ENCODE results near the gene MYT1. TPM values are rescaled to one million over a fixed set of nuclear protein-coding genes. Genes with fewer than 3 reads are reported as not detected.

Gene MYT1
- polyA plus RNA-seq, 3 donors = not detected

- 88% methylated on average over 4 of the region's 8 CpGs for WGBS (ENCODE audit: insufficient coverage)
- H3K27ac Mint-ChIP-seq = no peak overlapping the region
These were observed 80.8 kb downstream of the MYT1 start for GRCh38 chr20:64244870-64245603.

More at GRCh38 chr20:64244870-64245603, 80.8 kb downstream of the MYT1 start:
- Histone ChIP-seq H3K79me2 (ENCODE audit: insufficient read depth, low read length) (no peaks in the 10 kb centered on the region), H4K20me1 (ENCODE audit: insufficient read depth, low read length) (no peaks in the 10 kb centered on the region), H3K9ac (ENCODE audit: insufficient read depth, low read length, poor library complexity, severe bottlenecking) (no peak overlapping the region), H3K36me3 (replicated peaks in 1 of 2; ENCODE audit: control insufficient read depth in 1 of 2, insufficient read depth in 2 of 2, low read length in 2 of 2) (no peaks in the 10 kb centered on the region), H3K4me1 (ENCODE audit: control insufficient read depth in 1 of 2, insufficient read depth in 2 of 2, low read length in 2 of 2) (no peaks in the 10 kb centered on the region), H3K27me3 (ENCODE audit: control insufficient read depth in 2 of 2, insufficient read depth in 2 of 2, low read length in 2 of 2) (peaks cover 0 to 4% of the 10 kb centered on the region in 2 donors), H3K4me2 (replicated peaks; ENCODE audit: extremely low read depth, low read length, poor library complexity, severe bottlenecking) (no peak overlapping the region), H3K4me3 (replicated peaks in 1 of 3; ENCODE audit: low read depth in 2 of 3, low read length in 3 of 3) (no peak overlapping the region), H3K27ac (ENCODE audit: low read depth in 1 of 2, low read length in 2 of 2) (no peak overlapping the region), H2AFZ (ENCODE audit: insufficient read depth, low read depth, low read length, poor library complexity, severe bottlenecking) (no peak overlapping the region), H3K9me3 (replicated peaks in 1 of 2; ENCODE audit: control insufficient read depth in 1 of 2, insufficient read depth in 1 of 2, low read length in 2 of 2) (no peaks in the 10 kb centered on the region)
- no peak for TF ChIP-seq CTCF (IDR thresholded peaks at IDR 0.05)
- no peak for DNase-seq
- Mint-ChIP-seq H3K36me3 (no peaks in the 10 kb centered on the region), H3K9me3 (no peaks in the 10 kb centered on the region), H3K4me1 (peaks cover 5% of the 10 kb centered on the region), H3K27me3 (ENCODE audit: low read depth in 3 of 3) (peaks cover 13 to 25% (median 24%) of the 10 kb centered on the region in 3 donors), H3K4me3 (no peak overlapping the region)
- intact Hi-C loops (cut with micrococcal nuclease) = no loop called here

All from CD14-positive monocyte (primary cell).